GM23338 (cell line): ENCODE measurements around the gene COL20A1.

Source experiments
- CREB1 ChIP-seq: fragments of 250-450 bp; sonication (Bioruptor Pico); IDR thresholded peaks from 2 replicates; pipeline ENCODE4 v1.5.0; 2020; ENCODE audit warnings: low read depth, mild to moderate bottlenecking, moderate library complexity
- EZH2 ChIP-seq: fragments of 200-600 bp; sonication (generic); IDR thresholded peaks from one replicate; pipeline ENCODE4 v1.8.0; 2017; ENCODE audit warnings: antibody characterized with exemption, mild to moderate bottlenecking, low read depth; ENCODE audit not compliant: unreplicated experiment
- EZH2phosphoT487 ChIP-seq: fragments of 200-600 bp; sonication (generic); IDR thresholded peaks from one replicate; pipeline ENCODE4 v1.8.1; 2018; ENCODE audit warnings: antibody characterized with exemption; ENCODE audit not compliant: unreplicated experiment
- JUNB ChIP-seq: IDR thresholded peaks from one replicate; pipeline ENCODE4 v1.6.1; 2016; ENCODE audit warnings: antibody characterized with exemption; ENCODE audit not compliant: unreplicated experiment
- NANOG ChIP-seq: IDR thresholded peaks from 2 replicates; pipeline ENCODE4 v1.6.1; 2016; ENCODE audit warnings: antibody characterized with exemption, borderline replicate concordance
- POLR2AphosphoS5 ChIP-seq: IDR thresholded peaks from 2 replicates; pipeline ENCODE4 v1.6.1; 2016; ENCODE audit warnings: antibody characterized with exemption, low read depth
- STAT1 ChIP-seq: IDR thresholded peaks from one replicate; pipeline ENCODE4 v1.6.1; 2016; ENCODE audit warnings: antibody characterized with exemption; ENCODE audit not compliant: unreplicated experiment
- ZNF114 ChIP-seq: fragments of 250-450 bp; sonication (Bioruptor Pico); IDR thresholded peaks from 2 replicates; pipeline ENCODE4 v1.5.0; 2020; ENCODE audit warnings: mild to moderate bottlenecking, moderate library complexity
- ZNF331 ChIP-seq: fragments of 250-450 bp; sonication (Bioruptor Pico); IDR thresholded peaks from 2 replicates; pipeline ENCODE4 v1.5.0; 2020; ENCODE audit warnings: low read depth, mild to moderate bottlenecking, moderate library complexity
- TF ChIP-seq, protein P1 (sequence below), 2 experiments: fragments of 200-600 bp in 1 of 2; sonication (generic) in 1 of 2; conservative IDR thresholded peaks; 2 replicates each; pipeline versions ENCODE4 v1.5.1 to v1.6.1; 2016 to 2017; ENCODE audit warnings: antibody characterized with exemption in 2 of 2, low read depth in 2 of 2, mild to moderate bottlenecking in 2 of 2, moderate library complexity in 1 of 2
- TF ChIP-seq, protein P2 (sequence below): IDR thresholded peaks from 2 replicates; pipeline ENCODE4 v1.6.1; 2016; ENCODE audit warnings: antibody characterized with exemption
- TF ChIP-seq, protein P3 (sequence below): IDR thresholded peaks from one replicate; pipeline ENCODE4 v1.6.1; 2018; ENCODE audit warnings: antibody characterized with exemption; ENCODE audit not compliant: unreplicated experiment
- TF ChIP-seq, protein P4 (sequence below): fragments of 250-450 bp; sonication (Bioruptor Pico); IDR thresholded peaks from 2 replicates; pipeline ENCODE4 v1.5.0; 2020; ENCODE audit warnings: mild to moderate bottlenecking, moderate library complexity

DNA sequence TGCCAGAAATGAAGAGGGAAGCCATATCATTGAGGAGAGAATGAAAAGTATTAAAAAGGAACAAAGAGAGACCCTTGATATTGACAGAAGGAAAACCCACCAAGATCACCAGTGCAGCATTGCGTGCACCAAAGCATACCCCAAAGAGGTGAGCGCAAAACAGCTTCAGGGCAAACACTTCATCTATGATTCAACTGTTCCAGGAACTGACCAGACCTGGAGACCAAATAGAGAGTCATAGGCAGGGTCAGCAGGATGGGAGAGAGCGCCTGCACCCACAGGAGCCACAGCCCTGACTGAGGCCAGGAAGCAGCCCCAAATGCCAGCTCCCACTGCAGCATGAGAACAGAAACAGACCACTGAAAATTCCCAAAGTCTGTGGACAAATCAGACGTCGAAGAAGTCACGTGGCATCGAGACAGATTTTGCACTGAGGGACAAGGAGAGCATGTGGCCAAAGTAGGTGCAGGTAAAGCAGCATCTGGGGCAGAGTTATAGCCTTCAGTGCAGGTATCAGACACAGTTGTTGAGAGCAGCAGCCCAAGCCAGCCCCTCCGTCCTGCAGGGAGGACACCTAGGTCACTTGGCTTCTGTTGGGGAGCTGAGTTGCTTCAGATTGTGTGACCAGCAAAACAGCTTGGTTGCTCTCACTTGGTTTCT, 38.9 kb downstream of the COL20A1 start:
- TF ChIP-seq EZH2 (no peak), POLR2AphosphoS5 (no peak), EZH2phosphoT487 (no peak), CREB1 (CRISPR knock-in tag) (no peak), JUNB (no peak), ZNF331 (CRISPR knock-in tag) (no peak), STAT1 (no peak), ZNF114 (CRISPR knock-in tag) (no peak), NANOG (no peak)
- TF ChIP-seq, protein P1, sequence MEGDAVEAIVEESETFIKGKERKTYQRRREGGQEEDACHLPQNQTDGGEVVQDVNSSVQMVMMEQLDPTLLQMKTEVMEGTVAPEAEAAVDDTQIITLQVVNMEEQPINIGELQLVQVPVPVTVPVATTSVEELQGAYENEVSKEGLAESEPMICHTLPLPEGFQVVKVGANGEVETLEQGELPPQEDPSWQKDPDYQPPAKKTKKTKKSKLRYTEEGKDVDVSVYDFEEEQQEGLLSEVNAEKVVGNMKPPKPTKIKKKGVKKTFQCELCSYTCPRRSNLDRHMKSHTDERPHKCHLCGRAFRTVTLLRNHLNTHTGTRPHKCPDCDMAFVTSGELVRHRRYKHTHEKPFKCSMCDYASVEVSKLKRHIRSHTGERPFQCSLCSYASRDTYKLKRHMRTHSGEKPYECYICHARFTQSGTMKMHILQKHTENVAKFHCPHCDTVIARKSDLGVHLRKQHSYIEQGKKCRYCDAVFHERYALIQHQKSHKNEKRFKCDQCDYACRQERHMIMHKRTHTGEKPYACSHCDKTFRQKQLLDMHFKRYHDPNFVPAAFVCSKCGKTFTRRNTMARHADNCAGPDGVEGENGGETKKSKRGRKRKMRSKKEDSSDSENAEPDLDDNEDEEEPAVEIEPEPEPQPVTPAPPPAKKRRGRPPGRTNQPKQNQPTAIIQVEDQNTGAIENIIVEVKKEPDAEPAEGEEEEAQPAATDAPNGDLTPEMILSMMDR (conservative IDR thresholded peaks at IDR 0.05; ENCODE audit: low read depth in 2 of 2), result no peak
- TF ChIP-seq, protein P2, sequence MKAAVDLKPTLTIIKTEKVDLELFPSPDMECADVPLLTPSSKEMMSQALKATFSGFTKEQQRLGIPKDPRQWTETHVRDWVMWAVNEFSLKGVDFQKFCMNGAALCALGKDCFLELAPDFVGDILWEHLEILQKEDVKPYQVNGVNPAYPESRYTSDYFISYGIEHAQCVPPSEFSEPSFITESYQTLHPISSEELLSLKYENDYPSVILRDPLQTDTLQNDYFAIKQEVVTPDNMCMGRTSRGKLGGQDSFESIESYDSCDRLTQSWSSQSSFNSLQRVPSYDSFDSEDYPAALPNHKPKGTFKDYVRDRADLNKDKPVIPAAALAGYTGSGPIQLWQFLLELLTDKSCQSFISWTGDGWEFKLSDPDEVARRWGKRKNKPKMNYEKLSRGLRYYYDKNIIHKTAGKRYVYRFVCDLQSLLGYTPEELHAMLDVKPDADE, result no peak
- TF ChIP-seq, protein P3, sequence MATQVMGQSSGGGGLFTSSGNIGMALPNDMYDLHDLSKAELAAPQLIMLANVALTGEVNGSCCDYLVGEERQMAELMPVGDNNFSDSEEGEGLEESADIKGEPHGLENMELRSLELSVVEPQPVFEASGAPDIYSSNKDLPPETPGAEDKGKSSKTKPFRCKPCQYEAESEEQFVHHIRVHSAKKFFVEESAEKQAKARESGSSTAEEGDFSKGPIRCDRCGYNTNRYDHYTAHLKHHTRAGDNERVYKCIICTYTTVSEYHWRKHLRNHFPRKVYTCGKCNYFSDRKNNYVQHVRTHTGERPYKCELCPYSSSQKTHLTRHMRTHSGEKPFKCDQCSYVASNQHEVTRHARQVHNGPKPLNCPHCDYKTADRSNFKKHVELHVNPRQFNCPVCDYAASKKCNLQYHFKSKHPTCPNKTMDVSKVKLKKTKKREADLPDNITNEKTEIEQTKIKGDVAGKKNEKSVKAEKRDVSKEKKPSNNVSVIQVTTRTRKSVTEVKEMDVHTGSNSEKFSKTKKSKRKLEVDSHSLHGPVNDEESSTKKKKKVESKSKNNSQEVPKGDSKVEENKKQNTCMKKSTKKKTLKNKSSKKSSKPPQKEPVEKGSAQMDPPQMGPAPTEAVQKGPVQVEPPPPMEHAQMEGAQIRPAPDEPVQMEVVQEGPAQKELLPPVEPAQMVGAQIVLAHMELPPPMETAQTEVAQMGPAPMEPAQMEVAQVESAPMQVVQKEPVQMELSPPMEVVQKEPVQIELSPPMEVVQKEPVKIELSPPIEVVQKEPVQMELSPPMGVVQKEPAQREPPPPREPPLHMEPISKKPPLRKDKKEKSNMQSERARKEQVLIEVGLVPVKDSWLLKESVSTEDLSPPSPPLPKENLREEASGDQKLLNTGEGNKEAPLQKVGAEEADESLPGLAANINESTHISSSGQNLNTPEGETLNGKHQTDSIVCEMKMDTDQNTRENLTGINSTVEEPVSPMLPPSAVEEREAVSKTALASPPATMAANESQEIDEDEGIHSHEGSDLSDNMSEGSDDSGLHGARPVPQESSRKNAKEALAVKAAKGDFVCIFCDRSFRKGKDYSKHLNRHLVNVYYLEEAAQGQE, result no peak
- TF ChIP-seq, protein P4, sequence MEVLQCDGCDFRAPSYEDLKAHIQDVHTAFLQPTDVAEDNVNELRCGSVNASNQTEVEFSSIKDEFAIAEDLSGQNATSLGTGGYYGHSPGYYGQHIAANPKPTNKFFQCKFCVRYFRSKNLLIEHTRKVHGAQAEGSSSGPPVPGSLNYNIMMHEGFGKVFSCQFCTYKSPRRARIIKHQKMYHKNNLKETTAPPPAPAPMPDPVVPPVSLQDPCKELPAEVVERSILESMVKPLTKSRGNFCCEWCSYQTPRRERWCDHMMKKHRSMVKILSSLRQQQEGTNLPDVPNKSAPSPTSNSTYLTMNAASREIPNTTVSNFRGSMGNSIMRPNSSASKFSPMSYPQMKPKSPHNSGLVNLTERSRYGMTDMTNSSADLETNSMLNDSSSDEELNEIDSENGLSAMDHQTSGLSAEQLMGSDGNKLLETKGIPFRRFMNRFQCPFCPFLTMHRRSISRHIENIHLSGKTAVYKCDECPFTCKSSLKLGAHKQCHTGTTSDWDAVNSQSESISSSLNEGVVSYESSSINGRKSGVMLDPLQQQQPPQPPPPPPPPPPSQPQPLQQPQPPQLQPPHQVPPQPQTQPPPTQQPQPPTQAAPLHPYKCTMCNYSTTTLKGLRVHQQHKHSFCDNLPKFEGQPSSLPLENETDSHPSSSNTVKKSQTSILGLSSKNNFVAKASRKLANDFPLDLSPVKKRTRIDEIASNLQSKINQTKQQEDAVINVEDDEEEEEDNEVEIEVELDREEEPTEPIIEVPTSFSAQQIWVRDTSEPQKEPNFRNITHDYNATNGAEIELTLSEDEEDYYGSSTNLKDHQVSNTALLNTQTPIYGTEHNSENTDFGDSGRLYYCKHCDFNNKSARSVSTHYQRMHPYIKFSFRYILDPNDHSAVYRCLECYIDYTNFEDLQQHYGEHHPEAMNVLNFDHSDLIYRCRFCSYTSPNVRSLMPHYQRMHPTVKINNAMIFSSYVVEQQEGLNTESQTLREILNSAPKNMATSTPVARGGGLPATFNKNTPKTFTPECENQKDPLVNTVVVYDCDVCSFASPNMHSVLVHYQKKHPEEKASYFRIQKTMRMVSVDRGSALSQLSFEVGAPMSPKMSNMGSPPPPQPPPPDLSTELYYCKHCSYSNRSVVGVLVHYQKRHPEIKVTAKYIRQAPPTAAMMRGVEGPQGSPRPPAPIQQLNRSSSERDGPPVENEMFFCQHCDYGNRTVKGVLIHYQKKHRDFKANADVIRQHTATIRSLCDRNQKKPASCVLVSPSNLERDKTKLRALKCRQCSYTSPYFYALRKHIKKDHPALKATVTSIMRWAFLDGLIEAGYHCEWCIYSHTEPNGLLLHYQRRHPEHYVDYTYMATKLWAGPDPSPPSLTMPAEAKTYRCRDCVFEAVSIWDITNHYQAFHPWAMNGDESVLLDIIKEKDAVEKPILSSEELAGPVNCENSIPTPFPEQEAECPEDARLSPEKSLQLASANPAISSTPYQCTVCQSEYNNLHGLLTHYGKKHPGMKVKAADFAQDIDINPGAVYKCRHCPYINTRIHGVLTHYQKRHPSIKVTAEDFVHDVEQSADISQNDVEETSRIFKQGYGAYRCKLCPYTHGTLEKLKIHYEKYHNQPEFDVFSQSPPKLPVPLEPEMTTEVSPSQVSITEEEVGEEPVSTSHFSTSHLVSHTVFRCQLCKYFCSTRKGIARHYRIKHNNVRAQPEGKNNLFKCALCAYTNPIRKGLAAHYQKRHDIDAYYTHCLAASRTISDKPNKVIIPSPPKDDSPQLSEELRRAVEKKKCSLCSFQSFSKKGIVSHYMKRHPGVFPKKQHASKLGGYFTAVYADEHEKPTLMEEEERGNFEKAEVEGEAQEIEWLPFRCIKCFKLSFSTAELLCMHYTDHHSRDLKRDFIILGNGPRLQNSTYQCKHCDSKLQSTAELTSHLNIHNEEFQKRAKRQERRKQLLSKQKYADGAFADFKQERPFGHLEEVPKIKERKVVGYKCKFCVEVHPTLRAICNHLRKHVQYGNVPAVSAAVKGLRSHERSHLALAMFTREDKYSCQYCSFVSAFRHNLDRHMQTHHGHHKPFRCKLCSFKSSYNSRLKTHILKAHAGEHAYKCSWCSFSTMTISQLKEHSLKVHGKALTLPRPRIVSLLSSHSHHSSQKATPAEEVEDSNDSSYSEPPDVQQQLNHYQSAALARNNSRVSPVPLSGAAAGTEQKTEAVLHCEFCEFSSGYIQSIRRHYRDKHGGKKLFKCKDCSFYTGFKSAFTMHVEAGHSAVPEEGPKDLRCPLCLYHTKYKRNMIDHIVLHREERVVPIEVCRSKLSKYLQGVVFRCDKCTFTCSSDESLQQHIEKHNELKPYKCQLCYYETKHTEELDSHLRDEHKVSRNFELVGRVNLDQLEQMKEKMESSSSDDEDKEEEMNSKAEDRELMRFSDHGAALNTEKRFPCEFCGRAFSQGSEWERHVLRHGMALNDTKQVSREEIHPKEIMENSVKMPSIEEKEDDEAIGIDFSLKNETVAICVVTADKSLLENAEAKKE, result no peak
